ENCODE results near the gene SFXN2.

- TF ChIP-seq CTCF (IDR thresholded peaks at IDR 0.05 in 4 of 5, conservative IDR thresholded peaks at IDR 0.05 in 1 of 5), result no peak
- TF ChIP-seq POLR2A (IDR thresholded peaks at IDR 0.05), result no peak
Measured at GRCh38 chr10:102682416-102682815, 32.0 kb upstream of the SFXN2 start.

Measured in gastrocnemius medialis (tissue), 4 donors.